ENCODE results near the gene PYDC1.
"Not testable (repeated sequence)": the region's sequence is repeated elsewhere in the genome, so short reads cannot be mapped to it uniquely, and the experiment has no call there.

The PYDC1 gene

GRCh38 chr16:31221357-31222160, 4.6 kb upstream of the PYDC1 start:
- DNase-seq = no peak

GRCh38 chr16:31219154-31219741, 2.3 kb upstream of the PYDC1 start:
- DNase-seq = no peak

GRCh38 chr16:31217136-31217530, 198 bp upstream of the PYDC1 start:
- DNase-seq = no peak

- no peak for DNase-seq
These were observed 1.4 kb downstream of the PYDC1 start for GRCh38 chr16:31215287-31216162.

- no peak for DNase-seq
These were observed 2.1 kb downstream of the PYDC1 start for GRCh38 chr16:31214708-31215286.

- no peak for DNase-seq
These were observed 2.8 kb downstream of the PYDC1 start, which contains the start of gene TRIM72 for GRCh38 chr16:31213877-31214707. Gene TRIM72, plus strand, starts transcription at chr16:31214119. Its CDS starts 620 bp downstream, at chr16:31214739.

GRCh38 chr16:31213342-31213741, 3.6 kb downstream of the PYDC1 start:
- no peak for DNase-seq

GRCh38 chr16:31206776-31207175, 10.2 kb downstream of the PYDC1 start:
- DNase-seq = no peak

GRCh38 chr16:31204871-31205666, 11.9 kb downstream of the PYDC1 start:
- no peak for DNase-seq

- no peak for DNase-seq
These were observed 14.2 kb downstream of the PYDC1 start, which contains the start of gene PYCARD for GRCh38 chr16:31202414-31203375. Gene PYCARD, minus strand, starts transcription at chr16:31202760. Its CDS starts 70 bp downstream, at chr16:31202690.

- DNase-seq = no peak
These were observed 15.1 kb downstream of the PYDC1 start for GRCh38 chr16:31201582-31202413.

GRCh38 chr16:31200821-31201568, 15.9 kb downstream of the PYDC1 start:
- DNase-seq = no peak

GRCh38 chr16:31200111-31200510, 16.8 kb downstream of the PYDC1 start:
- DNase-seq = not testable (repeated sequence)

GRCh38 chr16:31199430-31200041, 17.4 kb downstream of the PYDC1 start:
- DNase-seq = no peak

GRCh38 chr16:31198207-31198882, 18.6 kb downstream of the PYDC1 start:
- no peak for DNase-seq

- no peak for DNase-seq
These were observed 20.4 kb downstream of the PYDC1 start for GRCh38 chr16:31196324-31197088.

All from NCI-H187 (cell line).